Measurements from ENCODE around the gene PTPRG.

GRCh38 chr3:61761694-61762430, 200.5 kb downstream of the PTPRG start:
- TF ChIP-seq CTCF (conservative IDR thresholded peaks at IDR 0.05 in 1 of 2, IDR thresholded peaks at IDR 0.05 in 1 of 2; ENCODE audit: low read depth in 1 of 2, low read length in 2 of 2) (no peak), EZH2 (IDR thresholded peaks at IDR 0.05; ENCODE audit: low read length, missing control alignments) (no peak)
